Stomach (tissue), 4 donors: ENCODE results near the gene MLXIP.

Experiments used
- CTCF ChIP-seq, 7 experiments: fragments of 450-650 bp in 4 of 7; fragments of 200-600 bp in 3 of 7; sonication (generic) in 3 of 7; IDR thresholded peaks; one replicate each; pipeline ENCODE4 v1.5.1; 2016 to 2019; ENCODE audit warnings: antibody characterized with exemption in 7 of 7, control low read depth in 2 of 7, mild to moderate bottlenecking in 1 of 7
- EP300 ChIP-seq: sonication (generic); formaldehyde crosslinking; IDR thresholded peaks from one replicate; pipeline ENCODE4 v1.6.1; 2017; ENCODE audit warnings: antibody characterized with exemption
- POLR2AphosphoS5 ChIP-seq, 3 donors: sonication (generic); formaldehyde crosslinking; IDR thresholded peaks; one replicate each; pipeline ENCODE4 v1.6.1; 2016; ENCODE audit warnings: antibody characterized with exemption in 3 of 3

- no peak for TF ChIP-seq POLR2AphosphoS5 (IDR thresholded peaks at IDR 0.05)
- TF ChIP-seq EP300 = no peak
- no peak for TF ChIP-seq CTCF (IDR thresholded peaks at IDR 0.05)
Measured at GRCh38 chr12:122028905-122029560, 49.5 kb upstream of the MLXIP start.
